Measurements from ENCODE around the gene PTGFRN.

DNA sequence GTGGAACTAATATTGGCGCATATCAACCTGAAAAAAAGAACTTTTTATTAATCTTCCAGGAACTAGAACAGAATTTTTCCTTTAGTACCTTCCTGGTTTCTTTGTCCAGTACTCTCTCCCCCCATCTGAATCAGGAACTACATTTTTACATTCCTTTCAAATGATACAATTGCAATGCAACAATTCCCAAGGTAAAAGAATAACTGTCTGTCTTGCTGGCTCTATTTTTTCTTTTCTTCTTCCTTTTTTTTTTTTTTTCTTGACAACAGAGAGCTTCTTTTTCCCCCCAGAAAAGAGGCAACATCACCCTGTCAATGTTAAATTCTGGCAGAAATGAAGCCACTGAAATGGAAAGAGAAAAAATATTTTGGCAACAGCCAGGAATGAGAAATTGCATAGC is 87.3 kb downstream of the PTGFRN start:
- TF ChIP-seq POLR2AphosphoS5 (IDR thresholded peaks at IDR 0.05; ENCODE audit: borderline replicate concordance, low read depth, low read length) (no peak), FOXP2 (optimal IDR thresholded peaks at IDR 0.05; ENCODE audit: control extremely low read depth, extremely low read length, insufficient read depth) (no peak), EZH2 (IDR thresholded peaks at IDR 0.05) (no peak)

Data from SK-N-MC (cell line).